Activated T-helper 2 cell treated with anti-CD3 and anti-CD28 coated beads, Interferon-gamma antibody, Interleukin-2, Interleukin-4, amounts not matched to agents 10 μg/mL and 5 μg/mL and 100 μg/mL, durations not matched to agents 14 hours and 24 hours and 36 hours (primary cell): Measurements from ENCODE around the gene NBPF3. TPM values are rescaled to one million over a fixed set of nuclear protein-coding genes. Genes with fewer than 3 reads are reported as not detected.
"Not testable (repeated sequence)": the region's sequence is repeated elsewhere in the genome, so short reads cannot be mapped to it uniquely, and the experiment has no call there.

ENCODE experiments used
- DNase-seq: peaks from one replicate; pipeline ENCODE4 v3.0.0; 2021; ENCODE audit warnings: low spot score
- H3K27ac Mint-ChIP-seq: one replicate; pipeline ENCODE4 v1.8.0; 2021; ENCODE audit warnings: mixed read lengths
- H3K27me3 Mint-ChIP-seq: one replicate; pipeline ENCODE4 v1.8.0; 2021; ENCODE audit warnings: low read depth, mixed read lengths
- H3K36me3 Mint-ChIP-seq: one replicate; pipeline ENCODE4 v1.8.0; 2021; ENCODE audit warnings: low read depth, mixed read lengths
- H3K4me1 Mint-ChIP-seq: one replicate; pipeline ENCODE4 v1.8.0; 2021; ENCODE audit warnings: low read depth, mixed read lengths
- H3K4me3 Mint-ChIP-seq: one replicate; pipeline ENCODE4 v1.8.0; 2021; ENCODE audit warnings: low read depth, mild to moderate bottlenecking, moderate library complexity, mixed read lengths
- H3K9me3 Mint-ChIP-seq: one replicate; pipeline ENCODE4 v1.8.0; 2021; ENCODE audit warnings: mixed read lengths
- intact Hi-C: fragments of 100-400 bp; cut with micrococcal nuclease; formaldehyde crosslinking; loops from one replicate; pipeline ENCODE4 v1.15.1; 2023
- total RNA-seq: library from RNA; stranded (reverse); gene quantifications from 2 replicates; pipeline ENCODE4 v1.2.3, GENCODE V29; 2022

The NBPF3 gene
- total RNA-seq, 1 donor from 2014 or later, result 3.9 TPM

DNA sequence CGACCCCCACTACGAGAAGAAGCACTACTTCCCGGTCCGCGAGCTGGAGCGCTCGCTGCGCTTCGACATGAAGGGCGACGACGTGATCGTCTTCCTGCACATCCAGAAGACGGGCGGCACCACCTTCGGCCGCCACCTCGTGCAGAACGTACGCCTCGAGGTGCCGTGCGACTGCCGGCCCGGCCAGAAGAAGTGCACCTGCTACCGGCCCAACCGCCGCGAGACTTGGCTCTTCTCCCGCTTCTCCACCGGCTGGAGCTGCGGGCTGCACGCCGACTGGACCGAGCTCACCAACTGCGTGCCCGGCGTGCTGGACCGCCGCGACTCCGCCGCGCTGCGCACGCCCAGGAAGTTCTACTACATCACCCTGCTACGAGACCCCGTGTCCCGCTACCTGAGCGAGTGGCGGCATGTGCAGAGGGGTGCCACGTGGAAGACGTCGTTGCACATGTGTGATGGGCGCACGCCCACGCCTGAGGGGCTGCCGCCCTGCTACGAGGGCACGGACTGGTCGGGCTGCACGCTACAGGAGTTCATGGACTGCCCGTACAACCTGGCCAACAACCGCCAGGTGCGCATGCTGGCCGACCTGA is 11.4 kb upstream of the NBPF3 start:
- H3K27ac Mint-ChIP-seq, intact Hi-C loops, DNase-seq, H3K4me1 Mint-ChIP-seq, H3K4me3 Mint-ChIP-seq, H3K36me3 Mint-ChIP-seq, H3K9me3 Mint-ChIP-seq: not testable (repeated sequence)
- H3K27me3 Mint-ChIP-seq, result peaks cover 20% of the 10 kb centered on the region

GRCh38 chr1:21429210-21429609 is 10.7 kb upstream of the NBPF3 start:
- not testable (repeated sequence) for H3K27ac Mint-ChIP-seq

GRCh38 chr1:21430875-21431274 is 9.1 kb upstream of the NBPF3 start:
- DNase-seq, H3K27ac Mint-ChIP-seq, H3K36me3 Mint-ChIP-seq, H3K9me3 Mint-ChIP-seq, intact Hi-C loops, H3K4me1 Mint-ChIP-seq, H3K4me3 Mint-ChIP-seq: not testable (repeated sequence)
- peaks cover 17% of the 10 kb centered on the region for H3K27me3 Mint-ChIP-seq

More at GRCh38 chr1:21429210-21429609, 10.7 kb upstream of the NBPF3 start:
- H3K9me3 Mint-ChIP-seq, intact Hi-C loops, H3K36me3 Mint-ChIP-seq, H3K4me3 Mint-ChIP-seq, DNase-seq, H3K4me1 Mint-ChIP-seq: not testable (repeated sequence)
- H3K27me3 Mint-ChIP-seq, result peaks cover 21% of the 10 kb centered on the region

GRCh38 chr1:21434394-21434793 is 5.5 kb upstream of the NBPF3 start:
- H3K27me3 Mint-ChIP-seq, result peaks cover 18% of the 10 kb centered on the region
- no peak overlapping the region for H3K4me3 Mint-ChIP-seq
- no peaks in the 10 kb centered on the region for H3K36me3 Mint-ChIP-seq
- H3K9me3 Mint-ChIP-seq, result no peaks in the 10 kb centered on the region
- DNase-seq, result no peak
- no peak overlapping the region for H3K27ac Mint-ChIP-seq
- intact Hi-C loops, result no loop called here
- H3K4me1 Mint-ChIP-seq, result no peaks in the 10 kb centered on the region

GRCh38 chr1:21435646-21436487 is 4.1 kb upstream of the NBPF3 start:
- Mint-ChIP-seq H3K27ac (no peak overlapping the region), H3K4me3 (no peak overlapping the region), H3K36me3 (no peaks in the 10 kb centered on the region), H3K27me3 (peaks cover 24% of the 10 kb centered on the region), H3K4me1 (peaks cover 7% of the 10 kb centered on the region), H3K9me3 (no peaks in the 10 kb centered on the region)
- intact Hi-C loops, result no loop called here
- DNase-seq, result no peak

GRCh38 chr1:21436488-21437340 is 3.2 kb upstream of the NBPF3 start:
- peaks cover 11% of the 10 kb centered on the region for H3K4me1 Mint-ChIP-seq
- H3K27me3 Mint-ChIP-seq, result peaks cover 27% of the 10 kb centered on the region
- H3K36me3 Mint-ChIP-seq, result no peaks in the 10 kb centered on the region
- no peak for DNase-seq
- H3K27ac Mint-ChIP-seq, result no peak overlapping the region
- no peak overlapping the region for H3K4me3 Mint-ChIP-seq
- intact Hi-C loops, result no loop called here
- no peaks in the 10 kb centered on the region for H3K9me3 Mint-ChIP-seq

DNA sequence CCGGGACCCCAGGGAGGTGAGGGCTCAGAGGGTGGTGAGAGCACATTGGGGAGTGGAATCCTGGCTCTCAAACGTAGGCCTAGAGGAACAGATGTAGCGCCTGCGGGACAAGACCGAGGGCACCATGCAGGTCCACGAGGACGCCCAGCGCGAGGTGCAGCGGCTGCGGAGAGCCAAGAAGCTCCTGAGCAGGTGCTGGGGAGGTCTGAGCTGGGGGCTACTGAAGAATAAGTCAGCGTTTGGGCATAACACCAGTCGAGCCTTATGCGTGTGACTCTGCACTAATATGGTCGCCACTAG is 2.6 kb upstream of the NBPF3 start:
- Mint-ChIP-seq H3K27ac (no peak overlapping the region), H3K9me3 (no peaks in the 10 kb centered on the region), H3K4me1 (peaks cover 11% of the 10 kb centered on the region), H3K36me3 (no peaks in the 10 kb centered on the region), H3K4me3 (no peak overlapping the region), H3K27me3 (peaks cover 29% of the 10 kb centered on the region)
- DNase-seq, result no peak
- intact Hi-C loops, result no loop called here

DNA sequence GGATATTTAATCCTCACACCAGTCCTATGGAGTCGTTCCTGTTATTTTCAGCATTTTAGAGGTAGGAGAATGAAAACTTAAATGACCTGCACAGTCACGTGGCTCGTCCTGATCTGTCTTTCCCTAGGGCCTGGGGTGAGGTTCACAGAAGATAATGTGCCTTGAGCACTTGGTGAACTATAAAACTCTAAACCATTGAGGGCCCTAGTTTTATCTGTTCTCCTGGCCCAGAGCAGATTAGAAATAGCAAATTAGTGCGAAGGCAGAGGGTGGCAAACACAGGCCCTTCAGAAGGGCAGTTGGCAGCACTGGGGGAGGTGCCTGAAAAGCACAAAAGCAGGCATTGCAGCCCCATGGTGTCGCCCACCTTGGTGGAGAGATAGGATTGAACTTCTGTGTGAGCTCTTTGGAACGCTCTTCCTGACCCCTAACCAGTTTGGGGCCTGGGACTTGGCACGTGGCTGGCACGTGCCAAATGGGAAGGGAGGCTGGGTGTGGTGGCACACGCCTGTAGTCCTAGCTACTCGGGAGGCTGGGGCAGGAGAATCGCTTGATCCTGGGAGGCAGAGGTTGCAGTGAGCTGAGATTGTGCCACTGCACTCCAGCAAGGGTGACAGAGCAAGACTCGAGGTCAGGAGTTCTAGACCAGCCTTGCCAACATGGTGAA is 1.2 kb upstream of the NBPF3 start:
- Mint-ChIP-seq H3K27me3 (peaks cover 25% of the 10 kb centered on the region), H3K4me3 (peak overlapping the region; percentile 56), H3K4me1 (peaks cover 11% of the 10 kb centered on the region)
- intact Hi-C loops, H3K27ac Mint-ChIP-seq, H3K9me3 Mint-ChIP-seq, H3K36me3 Mint-ChIP-seq, DNase-seq: not testable (repeated sequence)

DNA sequence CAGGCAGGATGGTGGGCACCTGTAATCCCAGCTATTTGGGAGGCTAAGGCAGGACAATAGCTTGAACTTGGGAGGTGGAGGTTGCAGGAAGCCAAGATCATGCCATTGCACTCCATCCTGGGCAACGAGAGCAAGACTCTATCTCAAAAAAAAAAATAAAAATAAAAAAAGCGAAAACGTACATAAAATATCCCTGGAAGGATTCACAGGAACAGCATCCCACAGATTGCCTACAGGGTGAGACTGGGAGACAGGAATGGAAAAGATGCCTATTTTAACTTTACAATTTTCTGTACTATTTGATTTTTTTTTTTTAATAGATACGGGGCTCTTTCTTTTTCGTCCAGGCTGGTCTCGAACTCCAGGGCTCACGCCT is 604 bp upstream of the NBPF3 start:
- no peak for DNase-seq
- no peak overlapping the region for H3K27ac Mint-ChIP-seq

GRCh38 chr1:21440630-21441125 is 741 bp downstream of the NBPF3 start:
- H3K4me3 Mint-ChIP-seq, result peak overlapping the region; percentile 73
- DNase-seq, result peak; percentile 26
- intact Hi-C loops, H3K36me3 Mint-ChIP-seq, H3K27ac Mint-ChIP-seq, H3K9me3 Mint-ChIP-seq: not testable (repeated sequence)
- H3K27me3 Mint-ChIP-seq, result peaks cover 25% of the 10 kb centered on the region
- H3K4me1 Mint-ChIP-seq, result peaks cover 11% of the 10 kb centered on the region

More for the DNA sequence above, 604 bp upstream of the NBPF3 start:
- no peaks in the 10 kb centered on the region for H3K36me3 Mint-ChIP-seq
- peak overlapping the region; percentile 89 for H3K4me3 Mint-ChIP-seq
- peaks cover 25% of the 10 kb centered on the region for H3K27me3 Mint-ChIP-seq
- H3K9me3 Mint-ChIP-seq, result no peaks in the 10 kb centered on the region
- intact Hi-C loops, result no loop called here
- peaks cover 11% of the 10 kb centered on the region for H3K4me1 Mint-ChIP-seq

- H3K36me3 Mint-ChIP-seq, DNase-seq, H3K4me3 Mint-ChIP-seq, H3K9me3 Mint-ChIP-seq, H3K27ac Mint-ChIP-seq, H3K27me3 Mint-ChIP-seq, H3K4me1 Mint-ChIP-seq, intact Hi-C loops: not testable (repeated sequence)
Observed at GRCh38 chr1:21446647-21447046, 6.7 kb downstream of the NBPF3 start.

DNA sequence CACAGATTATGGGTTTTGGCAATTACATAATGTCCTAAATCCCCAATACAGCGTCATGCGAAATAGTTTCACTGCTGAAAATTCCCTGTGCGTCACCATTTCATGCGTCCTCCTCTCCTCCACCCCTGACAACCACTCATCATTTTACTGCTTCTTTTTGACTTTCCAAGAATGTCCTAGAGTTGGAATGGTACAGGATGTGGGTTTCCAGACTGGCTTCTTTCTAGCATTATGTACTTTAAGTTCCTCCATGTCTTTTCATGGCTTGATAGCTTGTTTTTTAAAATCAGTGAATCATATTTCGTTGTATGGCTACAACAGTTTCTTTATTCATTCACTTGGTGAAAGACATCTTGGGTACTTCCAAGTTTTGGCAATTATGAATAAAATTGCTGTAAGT is 7.4 kb downstream of the NBPF3 start:
- no peaks in the 10 kb centered on the region for H3K27me3 Mint-ChIP-seq
- intact Hi-C loops, result no loop called here

More for the DNA sequence above, 7.4 kb downstream of the NBPF3 start:
- Mint-ChIP-seq H3K9me3 (no peaks in the 10 kb centered on the region), H3K27ac (no peak overlapping the region), H3K4me3 (no peak overlapping the region), H3K4me1 (peaks cover 7% of the 10 kb centered on the region), H3K36me3 (peaks cover 4% of the 10 kb centered on the region)
- no peak for DNase-seq
